GM18861 (cell line): ENCODE data around the gene NOLC1.
"Not testable (repeated sequence)": the region's sequence is repeated elsewhere in the genome, so short reads cannot be mapped to it uniquely, and the experiment has no call there.

Source experiments
- ATAC-seq: cut with Tn5 transposase; IDR thresholded peaks from one replicate; pipeline ENCODE4 v1.9.1; 2021; ENCODE audit not compliant: unreplicated experiment

NOLC1 gene

DNA sequence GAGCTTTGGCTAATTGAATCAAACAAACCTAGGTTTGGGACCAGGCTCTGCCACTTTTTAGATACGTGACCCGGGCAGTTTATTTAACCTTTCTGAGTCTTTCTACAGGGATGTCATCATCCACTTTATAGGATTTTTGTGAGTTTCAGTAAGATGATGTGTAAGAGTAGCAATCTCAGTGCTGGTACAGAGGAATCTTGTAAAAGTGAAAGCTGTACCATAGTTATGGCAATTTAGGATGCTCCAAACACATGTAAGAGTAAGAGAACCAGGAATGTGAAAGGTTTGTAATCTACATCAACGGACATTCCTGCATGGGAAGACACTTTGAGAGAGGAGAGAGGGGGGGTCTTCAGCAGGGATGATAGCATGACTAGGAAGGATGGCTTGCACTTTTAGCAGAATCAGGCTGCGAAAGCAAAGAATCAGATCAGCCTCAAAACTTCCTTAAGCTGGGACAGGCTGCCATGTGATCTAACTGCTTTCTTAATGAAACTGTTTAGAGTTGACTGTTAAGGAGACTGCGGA lies 968 bp downstream of the NOLC1 start:
- no peak for ATAC-seq

DNA sequence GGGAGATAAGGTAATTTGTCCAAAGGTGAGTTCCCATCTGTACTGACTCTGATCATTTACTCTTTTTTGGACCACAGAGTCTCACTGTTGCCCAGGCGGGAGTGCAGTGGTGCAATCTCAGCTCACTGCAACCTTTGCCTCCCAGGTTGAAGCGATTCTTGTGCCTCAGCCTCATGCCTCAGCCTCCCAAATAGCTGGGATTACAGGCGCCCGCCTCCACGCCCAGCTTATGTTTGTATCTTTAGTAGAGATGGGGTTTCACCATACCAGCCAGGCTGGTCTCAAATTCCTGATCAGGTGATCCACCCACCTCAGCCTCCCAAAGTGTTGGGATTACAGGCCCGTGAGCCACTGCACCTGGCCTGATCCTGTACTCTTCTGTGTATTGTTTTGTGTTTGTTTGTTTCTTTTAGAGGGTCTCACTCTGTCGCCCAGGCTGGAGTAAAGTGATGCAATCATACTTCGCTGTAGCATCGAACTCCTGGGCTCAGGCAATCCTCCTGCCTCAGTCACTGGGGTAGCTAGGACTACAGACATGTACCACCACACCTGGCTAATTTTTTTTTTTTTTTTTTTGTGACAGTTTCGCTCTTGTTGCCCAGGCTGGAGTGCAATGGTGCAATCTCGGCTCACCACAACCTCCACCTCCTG lies 2.4 kb downstream of the NOLC1 start:
- no peak for ATAC-seq

DNA sequence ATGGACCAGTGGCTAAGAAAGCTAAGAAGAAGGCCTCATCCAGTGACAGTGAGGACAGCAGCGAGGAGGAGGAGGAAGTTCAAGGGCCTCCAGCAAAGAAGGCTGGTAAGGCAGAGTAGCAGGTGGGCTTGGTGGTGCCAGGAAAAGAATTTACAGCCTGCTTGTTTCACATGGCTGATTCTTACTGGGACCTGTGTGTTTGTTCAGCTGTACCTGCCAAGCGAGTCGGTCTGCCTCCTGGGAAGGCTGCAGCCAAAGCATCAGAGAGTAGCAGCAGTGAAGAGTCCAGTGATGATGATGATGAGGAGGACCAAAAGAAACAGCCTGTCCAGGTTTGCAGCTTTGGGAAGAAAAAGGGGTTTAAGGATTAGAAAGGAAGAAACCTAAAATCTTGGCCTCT lies 5.0 kb downstream of the NOLC1 start:
- ATAC-seq: no peak

DNA sequence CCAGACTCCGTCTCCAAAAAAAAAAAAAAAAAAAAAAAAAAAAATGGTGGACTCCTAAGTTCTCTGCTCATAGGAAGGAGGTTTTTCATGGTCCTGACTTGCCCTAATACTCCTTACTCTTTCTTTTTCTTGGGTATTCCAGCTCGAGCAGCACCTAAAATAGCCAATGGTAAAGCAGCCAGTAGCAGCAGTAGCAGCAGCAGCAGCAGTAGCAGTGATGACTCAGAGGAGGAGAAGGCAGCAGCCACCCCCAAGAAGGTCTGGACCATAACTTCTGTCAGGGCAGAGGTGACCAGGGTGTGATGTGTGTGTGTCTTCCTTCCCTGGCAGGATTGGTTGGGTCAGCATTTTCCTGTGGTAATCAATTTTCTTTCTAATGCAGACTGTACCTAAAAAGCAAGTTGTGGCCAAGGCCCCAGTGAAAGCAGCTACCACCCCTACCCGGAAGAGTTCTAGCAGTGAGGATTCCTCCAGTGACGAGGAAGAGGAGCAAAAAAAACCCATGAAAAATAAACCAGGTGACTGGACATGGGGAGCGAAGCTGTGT lies 6.9 kb downstream of the NOLC1 start:
- ATAC-seq: no peak

DNA sequence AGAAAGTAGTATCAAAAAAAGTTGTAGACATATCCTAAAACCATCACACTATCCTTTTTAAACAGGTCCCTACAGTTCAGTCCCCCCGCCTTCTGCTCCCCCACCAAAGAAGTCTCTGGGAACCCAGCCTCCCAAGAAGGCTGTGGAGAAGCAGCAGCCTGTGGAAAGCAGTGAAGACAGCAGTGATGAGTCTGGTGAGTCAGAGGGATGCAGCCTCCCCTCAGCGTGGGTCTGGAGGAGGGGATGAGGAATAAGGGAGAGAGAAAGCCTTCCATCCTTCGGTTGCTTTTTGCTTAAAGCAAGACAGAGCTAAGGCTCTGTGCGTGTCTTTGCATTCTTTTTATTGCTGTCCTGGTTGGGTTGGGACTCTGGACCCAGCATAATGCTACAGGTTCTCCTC lies 7.6 kb downstream of the NOLC1 start:
- no peak for ATAC-seq

DNA sequence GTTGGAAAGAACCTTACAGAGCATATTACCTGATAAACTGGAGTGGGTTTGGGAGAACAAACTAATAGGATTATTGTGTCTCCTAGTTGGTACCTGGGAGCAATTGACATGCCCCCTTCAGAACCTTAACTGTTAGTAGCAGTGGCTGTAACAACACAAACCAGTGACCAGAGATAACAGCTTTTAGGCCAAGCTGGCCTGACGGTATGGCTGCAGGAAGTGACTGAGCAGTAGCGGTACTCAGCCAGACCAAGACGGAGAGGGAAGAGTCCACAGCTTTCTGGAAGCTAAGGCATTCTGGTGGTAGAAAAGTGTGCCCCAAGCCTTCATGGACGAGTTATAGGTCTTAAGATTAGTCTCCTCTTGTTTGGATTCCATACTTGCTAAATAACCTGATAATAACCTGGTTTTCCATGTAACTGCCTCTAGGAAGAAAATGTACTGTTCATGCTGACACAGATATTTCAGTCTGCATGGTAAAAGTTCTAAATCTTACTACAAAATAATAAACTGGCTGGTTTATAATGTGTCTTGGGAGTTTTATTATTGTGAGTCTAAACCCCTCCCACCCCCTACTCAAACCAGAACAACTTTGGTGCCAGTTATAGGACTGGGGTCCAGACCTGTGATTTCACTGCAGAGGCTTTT lies 11.3 kb downstream of the NOLC1 start:
- ATAC-seq: no peak

DNA sequence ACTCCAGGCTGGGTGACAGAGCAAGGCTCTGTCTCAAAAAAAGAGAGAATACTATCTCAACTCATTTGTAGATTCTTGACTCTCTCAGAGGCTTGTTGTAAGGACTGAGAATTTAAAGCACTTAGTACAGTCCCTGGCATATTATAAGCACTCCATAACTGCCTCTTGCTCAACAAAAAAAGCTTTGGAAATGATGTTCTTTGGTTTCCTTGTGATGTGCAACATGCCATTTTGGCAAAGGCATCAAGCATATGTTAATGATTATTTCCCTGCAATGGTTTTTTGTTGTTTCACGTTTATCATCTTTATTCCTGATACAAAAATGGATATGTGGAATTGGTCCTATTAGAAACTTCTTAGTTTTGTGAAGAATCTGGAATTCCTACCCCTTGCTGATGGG lies 15.7 kb downstream of the NOLC1 start:
- no peak for ATAC-seq

DNA sequence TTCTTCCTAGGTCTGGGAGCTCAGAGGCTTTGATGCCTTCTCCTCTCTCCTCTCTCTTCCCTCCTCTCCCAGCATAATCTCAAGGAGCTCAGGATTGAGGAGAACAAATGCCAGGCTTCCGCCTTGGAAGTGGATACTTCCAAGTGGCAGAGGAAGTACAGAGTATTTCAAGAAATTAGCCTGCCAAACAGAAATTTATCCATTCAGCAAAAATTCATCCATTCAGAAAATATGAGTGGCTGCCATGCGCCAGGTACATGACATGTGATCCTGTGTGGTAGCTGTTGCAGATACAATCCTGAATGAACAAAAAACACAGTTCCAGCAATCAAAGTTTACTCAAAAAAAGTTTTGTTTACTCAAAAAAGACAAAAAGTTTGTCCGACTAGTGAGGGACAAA lies 18.4 kb downstream of the NOLC1 start:
- ATAC-seq: no peak

DNA sequence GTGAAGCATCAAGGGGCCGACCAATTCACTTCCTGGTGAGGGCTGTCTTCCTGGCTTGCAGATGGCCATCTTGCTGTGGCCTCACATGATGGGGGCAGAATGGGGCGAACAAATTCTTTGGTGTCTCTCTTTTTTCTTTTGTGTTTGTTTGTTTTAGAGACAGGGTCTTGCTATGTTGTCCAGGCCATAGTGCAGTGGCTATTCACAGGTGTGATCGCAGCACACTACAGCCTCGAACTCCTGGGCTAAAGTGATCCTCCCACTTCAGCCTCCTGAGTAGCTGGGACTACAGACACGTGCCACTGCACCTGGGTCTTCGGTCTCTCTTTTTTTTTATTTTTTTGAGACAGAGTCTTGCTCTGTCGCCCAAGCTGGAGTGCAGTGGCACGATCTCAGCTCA lies 20.1 kb downstream of the NOLC1 start:
- no peak for ATAC-seq

DNA sequence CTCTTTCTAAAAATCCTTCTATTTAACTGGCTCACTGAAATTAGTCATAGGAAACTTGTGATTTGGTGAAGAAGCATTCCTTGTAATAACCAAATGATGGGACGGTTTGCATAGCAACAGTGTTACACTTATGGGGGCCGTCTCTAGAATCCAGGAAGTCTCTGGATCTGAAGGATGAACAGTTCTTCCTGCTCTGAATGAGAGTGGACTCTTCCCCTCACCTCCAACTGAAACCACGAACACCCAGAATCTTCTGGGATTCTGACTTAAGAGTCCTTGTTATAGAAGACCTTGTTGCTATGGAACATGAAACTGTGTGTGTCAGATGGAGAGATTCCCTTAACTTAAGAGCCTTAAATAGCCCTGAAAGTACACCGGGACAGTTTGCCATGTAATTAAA lies 23.2 kb downstream of the NOLC1 start:
- ATAC-seq: no peak

DNA sequence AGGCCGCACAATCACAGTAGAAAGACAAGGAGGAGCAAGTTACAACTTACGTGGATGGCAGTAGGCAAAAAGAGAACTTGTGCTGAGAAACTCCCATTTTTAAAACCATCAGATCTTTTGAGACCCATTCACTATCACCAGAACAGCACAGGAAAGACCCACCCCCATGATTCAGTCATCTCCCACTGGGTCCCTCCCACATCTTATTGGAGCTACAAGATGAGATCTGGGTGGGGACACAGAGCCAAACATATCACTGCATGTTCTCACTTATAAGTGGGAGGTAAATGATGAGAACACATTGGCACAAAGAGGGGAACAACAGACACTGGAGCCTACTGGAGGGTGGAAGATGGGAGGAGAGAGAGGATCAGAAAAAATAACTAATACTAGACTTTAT lies 32.4 kb downstream of the NOLC1 start:
- no peak for ATAC-seq

DNA sequence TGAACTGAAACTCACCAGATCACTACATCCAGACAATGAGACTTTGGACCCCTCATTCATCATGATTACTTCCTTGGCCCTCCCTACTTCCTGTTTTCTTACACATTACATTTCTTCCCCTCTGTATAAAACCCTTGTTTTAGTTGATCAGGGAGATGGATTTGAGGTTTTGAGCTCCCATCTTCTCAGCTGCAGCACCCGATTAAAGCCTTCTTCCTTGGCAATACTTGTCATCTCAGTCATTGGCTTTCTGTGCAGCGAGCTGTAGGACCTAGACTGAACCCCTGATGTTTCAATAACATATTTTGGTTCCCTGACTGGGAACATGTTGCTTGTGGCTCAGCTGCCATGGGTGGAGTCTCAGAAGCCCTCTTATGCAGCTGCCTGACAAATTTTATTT lies 33.1 kb downstream of the NOLC1 start:
- no peak for ATAC-seq

DNA sequence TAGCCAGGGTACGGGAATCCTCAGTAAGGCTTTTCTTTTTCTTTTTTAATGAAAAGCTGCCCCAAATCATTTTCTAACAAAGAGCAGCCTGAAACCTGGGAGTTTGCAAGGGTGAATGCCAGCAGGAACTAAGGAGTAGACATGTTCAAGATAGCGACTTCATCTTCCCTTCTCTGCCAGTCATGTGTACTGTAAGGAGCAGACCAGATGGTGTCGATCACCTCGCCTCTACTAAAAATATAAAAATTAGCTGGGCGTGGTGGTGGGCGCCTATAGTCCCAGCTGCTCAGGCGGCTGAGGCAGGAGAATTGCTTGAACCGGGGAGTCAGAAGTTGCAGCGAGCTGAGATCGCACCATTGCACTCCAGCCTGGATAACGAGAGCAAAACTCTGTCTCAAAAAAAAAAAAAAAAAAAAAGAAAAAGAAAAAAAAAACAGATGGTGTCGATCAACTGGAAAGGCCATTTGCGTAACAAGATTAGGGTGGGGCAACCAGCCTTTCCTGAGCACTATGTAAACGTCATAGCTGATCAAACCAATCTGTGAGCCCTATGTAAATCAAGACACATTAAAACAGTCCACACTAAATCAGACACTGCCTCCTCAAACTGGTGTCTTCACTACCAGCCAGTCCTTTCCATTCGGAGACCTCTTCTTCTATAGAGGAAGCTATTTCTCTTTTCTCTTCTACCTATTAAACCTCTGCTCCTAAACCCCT lies 33.8 kb downstream of the NOLC1 start:
- no peak for ATAC-seq

DNA sequence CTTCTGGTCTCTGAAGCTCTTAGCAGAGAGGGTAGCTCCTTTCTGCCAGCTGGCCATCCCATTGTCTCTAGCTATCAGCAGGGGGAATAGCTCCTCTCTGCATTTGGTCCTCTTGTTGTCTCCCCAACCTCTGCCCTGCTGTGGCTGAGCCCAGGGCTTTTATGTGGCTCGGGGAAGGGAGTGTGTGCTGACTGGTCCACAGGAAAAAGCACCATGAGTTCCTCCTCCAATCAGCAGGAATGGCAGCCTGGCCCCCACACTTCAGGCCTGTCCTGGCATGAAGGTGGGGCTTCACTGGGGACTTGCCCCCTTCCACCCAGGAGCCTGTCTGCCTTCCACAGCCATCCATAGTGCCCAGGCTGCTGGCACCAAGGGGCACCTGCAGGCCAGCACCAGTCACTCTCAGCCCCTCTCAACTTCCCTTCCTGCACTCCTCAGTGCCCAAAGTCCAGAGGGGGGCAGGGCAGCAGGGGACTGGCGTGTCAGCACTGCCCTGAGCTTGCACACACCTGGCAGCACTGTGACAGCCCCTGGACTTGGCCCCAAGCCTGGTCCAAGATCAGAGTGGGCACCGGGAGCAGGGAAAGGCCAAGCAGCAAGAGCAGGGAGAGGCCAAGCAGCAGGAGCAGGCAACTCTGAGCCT lies 36.2 kb downstream of the NOLC1 start:
- no peak for ATAC-seq

DNA sequence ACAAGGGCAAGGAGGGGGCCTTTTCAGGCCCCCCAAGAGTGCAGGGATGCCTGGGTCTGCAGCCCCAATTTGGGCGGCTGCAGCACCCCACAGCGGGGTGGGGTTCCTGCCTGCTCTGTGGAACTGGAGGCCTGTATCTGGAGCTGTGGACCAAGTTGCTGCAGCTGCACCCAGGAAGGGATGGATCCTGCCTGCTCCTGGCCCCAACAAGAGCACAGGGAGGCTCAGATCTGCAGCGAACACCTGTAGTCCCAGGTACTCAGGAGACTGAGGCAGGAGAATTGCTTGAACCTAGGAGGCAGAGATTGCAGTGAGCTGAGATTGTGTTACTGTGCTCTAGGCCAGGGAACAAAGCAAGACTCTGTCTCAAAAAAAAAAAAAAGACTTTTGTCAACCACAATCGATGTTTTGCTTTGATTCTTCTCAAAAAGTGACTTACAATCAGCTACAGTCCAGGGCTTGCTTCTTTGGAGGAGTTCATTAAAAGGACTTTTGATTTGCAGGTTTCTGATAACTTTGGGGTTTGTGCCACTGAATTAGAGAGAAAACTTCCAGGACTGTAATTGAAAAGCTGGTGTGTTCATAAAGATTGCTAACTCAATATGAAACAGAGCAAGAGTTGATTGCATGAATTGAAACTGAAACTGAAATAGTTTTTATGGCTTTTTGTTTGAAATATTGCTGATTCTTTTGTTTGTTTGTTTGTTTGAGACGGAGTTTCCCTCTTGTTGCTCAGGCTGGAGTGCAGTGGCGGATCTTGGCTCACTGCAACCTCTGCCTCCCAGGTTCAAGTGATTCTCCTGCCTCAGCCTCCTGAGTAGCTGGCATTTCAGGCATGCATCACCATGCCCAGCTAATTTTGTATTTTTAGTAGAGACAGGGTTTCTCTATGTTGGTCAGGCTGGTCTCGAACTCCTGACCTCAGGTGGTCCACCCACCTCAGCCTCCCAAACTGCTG lies 37.0 kb downstream of the NOLC1 start:
- ATAC-seq: not testable (repeated sequence)

DNA sequence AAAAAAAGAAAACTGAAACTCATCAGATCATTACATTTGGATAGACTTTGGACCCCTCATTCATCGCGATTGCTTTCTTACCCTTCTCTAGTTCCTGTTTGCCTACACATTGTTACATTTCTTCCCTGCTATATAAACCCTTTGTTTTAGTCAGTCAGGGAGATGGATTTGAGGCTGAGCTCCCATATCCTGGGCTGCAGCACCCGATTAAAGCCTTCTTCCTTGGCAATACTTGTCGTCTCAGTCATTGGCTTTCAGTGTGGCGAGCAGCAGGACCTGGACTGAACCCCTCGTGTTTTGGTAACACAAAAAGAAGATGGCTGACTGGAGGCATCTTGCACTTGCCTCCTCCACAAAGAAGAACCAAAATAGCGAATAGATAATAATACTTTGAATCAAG lies 39.8 kb downstream of the NOLC1 start:
- ATAC-seq: no peak

DNA sequence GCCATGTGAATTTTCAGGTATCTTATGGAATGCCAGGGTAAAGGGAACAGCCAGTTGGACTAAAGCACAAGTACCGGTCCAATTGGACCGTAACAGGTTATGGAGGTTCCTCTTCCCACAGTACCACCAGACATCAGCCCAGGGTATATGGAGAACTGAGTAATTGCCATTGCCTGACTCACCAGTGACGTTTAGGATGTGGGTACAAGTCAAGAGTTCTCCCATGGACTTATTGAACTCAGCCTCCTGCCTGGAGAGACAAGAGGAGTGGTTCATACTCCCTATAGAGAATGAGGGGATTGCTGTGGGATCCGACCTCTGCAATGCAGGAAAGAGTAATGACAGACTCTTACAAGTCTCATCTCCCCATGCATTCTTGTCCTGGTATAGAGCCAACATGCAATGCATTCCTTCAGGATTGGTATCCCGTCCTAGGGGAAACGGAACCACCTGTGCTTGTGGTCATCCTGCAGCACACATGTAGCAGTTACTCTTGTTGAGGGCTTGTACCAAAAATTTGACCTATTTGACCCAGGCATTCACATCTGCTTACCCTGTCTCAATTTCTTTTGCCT lies 43.2 kb downstream of the NOLC1 start:
- no peak for ATAC-seq

DNA sequence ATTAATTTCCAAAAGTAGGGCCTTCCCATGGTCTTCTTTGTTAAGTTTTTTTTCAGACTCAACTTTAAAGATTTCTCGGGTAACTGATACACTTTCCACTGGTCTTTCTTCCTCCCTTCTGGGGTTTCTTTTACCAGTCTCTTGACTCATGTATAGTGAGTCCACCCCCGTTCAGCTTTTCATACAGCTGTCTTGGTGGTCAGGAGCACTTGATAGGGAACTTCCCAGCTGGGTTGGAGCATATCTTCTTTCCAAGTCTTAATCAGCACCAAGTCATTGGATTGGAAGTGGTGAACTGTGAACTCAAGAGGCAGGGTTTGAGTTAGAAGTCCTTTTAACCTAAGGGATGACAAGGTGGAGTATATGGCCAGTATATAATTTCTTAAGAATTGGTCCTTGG lies 44.7 kb downstream of the NOLC1 start:
- no peak for ATAC-seq

DNA sequence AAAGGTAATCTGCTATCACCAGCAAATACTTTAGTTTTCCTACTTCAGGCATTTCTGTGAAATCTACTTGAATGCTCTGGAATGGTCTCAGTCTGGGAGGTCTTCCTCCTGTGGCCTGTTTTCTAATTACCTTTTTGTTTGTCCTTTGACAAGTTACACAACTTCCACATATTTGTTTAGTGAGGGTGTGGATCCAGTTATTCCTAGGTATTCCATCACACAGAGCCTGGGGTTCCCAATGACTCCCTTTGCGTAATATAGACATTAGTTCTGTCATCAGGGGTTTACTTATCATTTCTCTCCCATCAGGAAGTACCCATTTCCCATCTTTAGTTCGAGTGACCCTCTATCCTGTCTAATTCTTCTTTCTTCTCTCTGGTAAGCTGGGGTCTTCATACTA lies 45.8 kb downstream of the NOLC1 start:
- no peak for ATAC-seq
